ENCODE results near the gene EXOSC2. TPM values are rescaled to one million over a fixed set of nuclear protein-coding genes. Genes with fewer than 3 reads are reported as not detected.
A peak's percentile ranks its signal among the peaks of the same experiment; 100 is the strongest.

The EXOSC2 gene
- total and polyA plus RNA-seq, 2 of the 13 experiments (the other 11 are each of a cell fraction or from before 2014, with no cell fraction given), result 27.5 to 63.8 TPM

GRCh38 chr9:130682421-130683121, 11.0 kb upstream of the EXOSC2 start (continued):
- TF ChIP-seq ZNF407 (CRISPR knock-in tag; IDR thresholded peaks at IDR 0.05; ENCODE audit: not compliant biosample characterization) (no peak), SALL2 (CRISPR knock-in tag; IDR thresholded peaks at IDR 0.05) (no peak), GRHL1 (CRISPR knock-in tag; conservative IDR thresholded peaks at IDR 0.05) (no peak), GATAD2A (CRISPR knock-in tag; IDR thresholded peaks at IDR 0.05) (peak; percentile 29; the same call in 1 of the 2 replicates), ATM (IDR thresholded peaks at IDR 0.05; ENCODE audit: borderline replicate concordance) (no peak), ZNF44 (CRISPR knock-in tag; IDR thresholded peaks at IDR 0.05) (no peak), ISL2 (CRISPR knock-in tag; IDR thresholded peaks at IDR 0.05) (no peak), PREB (CRISPR knock-in tag; IDR thresholded peaks at IDR 0.05) (no peak), SNAPC4 (CRISPR knock-in tag; IDR thresholded peaks at IDR 0.05) (no peak), ZNF839 (CRISPR knock-in tag; IDR thresholded peaks at IDR 0.05; ENCODE audit: borderline replicate concordance) (no peak), SIN3A (IDR thresholded peaks at IDR 0.05; ENCODE audit: borderline replicate concordance, low read depth, low read length) (no peak)
- TF ChIP-seq, protein P1, sequence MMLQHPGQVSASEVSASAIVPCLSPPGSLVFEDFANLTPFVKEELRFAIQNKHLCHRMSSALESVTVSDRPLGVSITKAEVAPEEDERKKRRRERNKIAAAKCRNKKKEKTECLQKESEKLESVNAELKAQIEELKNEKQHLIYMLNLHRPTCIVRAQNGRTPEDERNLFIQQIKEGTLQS (CRISPR knock-in tag; IDR thresholded peaks at IDR 0.05), result no peak
